ENCODE results near the gene EXOC7. TPM values are rescaled to one million over a fixed set of nuclear protein-coding genes. Genes with fewer than 3 reads are reported as not detected.

Gene EXOC7
- total and polyA plus RNA-seq, 4 donors: 25.7 to 138 (median 100) TPM

- ATAC-seq (ENCODE audit: low FRiP score) (no peak), DNase-seq (peak; percentile 51 to 76)
- Histone ChIP-seq H3K27me3 (ENCODE audit: control insufficient read depth in 1 of 2, insufficient read depth in 2 of 2, low read length in 1 of 2) (no peaks in the 10 kb centered on the region), H3K27ac (ENCODE audit: low read depth in 1 of 2, low read length in 2 of 2) (no peak overlapping the region), H3K4me1 (ENCODE audit: control insufficient read depth in 1 of 2, insufficient read depth in 2 of 2, low read length in 2 of 2) (no peaks in the 10 kb centered on the region), H3K36me3 (ENCODE audit: control insufficient read depth in 1 of 2, insufficient read depth in 2 of 2, low read length in 1 of 2) (no peaks in the 10 kb centered on the region), H3K9me3 (ENCODE audit: control insufficient read depth, low read length) (no peaks in the 10 kb centered on the region), H3K4me3 (ENCODE audit: low read length in 2 of 2) (no peak overlapping the region)
- intact Hi-C loops (cut with DNase I): no loop called here
- WGBS, 2 donors: 3 to 5% methylated on average over 54 to 78 of the region's 78 CpGs
Measured at GRCh38 chr17:76139801-76140660, 36.4 kb upstream of the EXOC7 start.

DNA sequence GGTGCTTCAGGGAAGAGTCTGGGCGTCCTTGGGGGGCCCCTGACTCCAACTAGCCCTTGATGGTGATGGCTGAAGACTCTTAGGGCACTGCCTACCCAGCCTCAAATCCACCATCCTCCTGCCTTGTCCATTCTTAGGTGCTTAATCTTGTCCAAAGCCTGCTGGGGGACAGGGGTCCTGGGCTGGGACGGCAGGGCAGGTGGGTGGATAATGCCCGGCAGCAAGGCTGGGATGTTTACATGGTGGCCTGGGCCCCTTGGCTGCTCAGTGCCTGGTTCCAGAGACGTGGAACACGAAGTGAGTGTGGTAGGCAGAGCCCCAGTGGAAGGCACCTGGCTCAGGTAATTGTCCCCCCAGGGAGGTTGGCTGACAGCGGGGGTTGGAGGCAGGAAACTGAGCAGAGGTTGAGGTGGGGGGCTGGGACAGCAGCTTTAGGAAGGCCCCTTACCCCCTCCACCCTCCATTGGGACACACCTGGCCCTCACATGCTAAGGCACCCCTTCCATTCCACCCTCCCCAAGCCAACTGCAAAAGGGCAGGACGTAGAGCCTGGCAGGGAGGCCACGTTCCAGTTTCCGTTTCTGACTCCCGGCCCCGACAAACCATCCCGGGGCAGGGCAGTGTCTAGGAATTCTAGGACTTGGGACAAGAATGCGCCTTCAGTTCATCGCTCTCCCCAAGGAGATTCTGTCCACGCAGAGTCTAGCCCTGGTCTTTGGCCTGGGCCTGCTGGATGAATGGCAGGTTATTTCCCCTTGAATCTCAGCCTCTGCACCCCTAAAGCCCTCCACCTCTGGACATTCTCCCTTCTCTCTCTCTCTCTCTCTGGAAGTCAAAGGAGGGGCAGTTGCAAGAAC lies 35.5 kb upstream of the EXOC7 start:
- intact Hi-C loops (cut with DNase I): no loop called here
- H3K27ac ChIP-seq (ENCODE audit: low read depth in 1 of 2, low read length in 2 of 2): no peak overlapping the region
- H3K36me3 ChIP-seq (ENCODE audit: control insufficient read depth in 1 of 2, insufficient read depth in 2 of 2, low read length in 1 of 2): no peaks in the 10 kb centered on the region
- H3K4me1 ChIP-seq (ENCODE audit: control insufficient read depth in 1 of 2, insufficient read depth in 2 of 2, low read length in 2 of 2): no peaks in the 10 kb centered on the region
- DNase-seq: peak in 1 of 2 donors; percentile 66
- H3K4me3 ChIP-seq (ENCODE audit: low read length in 2 of 2): no peak overlapping the region
- H3K9me3 ChIP-seq (ENCODE audit: control insufficient read depth, low read length): no peaks in the 10 kb centered on the region
- no peaks in the 10 kb centered on the region for H3K27me3 ChIP-seq (ENCODE audit: control insufficient read depth in 1 of 2, insufficient read depth in 2 of 2, low read length in 1 of 2)
- WGBS, 2 donors: 26 to 29% methylated on average over 15 of the region's 15 CpGs
- no peak for ATAC-seq (ENCODE audit: low FRiP score)

GRCh38 chr17:76138234-76138895 lies 34.8 kb upstream of the EXOC7 start:
- ATAC-seq (ENCODE audit: low FRiP score) (no peak), DNase-seq (peak in 1 of 2 donors; percentile 55)
- Histone ChIP-seq H3K27ac (ENCODE audit: low read depth in 1 of 2, low read length in 2 of 2) (no peak overlapping the region), H3K36me3 (ENCODE audit: control insufficient read depth in 1 of 2, insufficient read depth in 2 of 2, low read length in 1 of 2) (no peaks in the 10 kb centered on the region), H3K4me3 (ENCODE audit: low read length in 2 of 2) (no peak overlapping the region), H3K9me3 (ENCODE audit: control insufficient read depth, low read length) (no peaks in the 10 kb centered on the region), H3K27me3 (ENCODE audit: control insufficient read depth in 1 of 2, insufficient read depth in 2 of 2, low read length in 1 of 2) (no peaks in the 10 kb centered on the region), H3K4me1 (ENCODE audit: control insufficient read depth in 1 of 2, insufficient read depth in 2 of 2, low read length in 2 of 2) (no peaks in the 10 kb centered on the region)
- 5 to 9% methylated on average over 22 to 23 of the region's 23 CpGs for WGBS, 2 donors
- intact Hi-C loops (cut with DNase I): no loop called here

GRCh38 chr17:76137351-76138233 lies 34.0 kb upstream of the EXOC7 start:
- peak in 1 of 2 donors; percentile 72 for DNase-seq
- Histone ChIP-seq H3K27me3 (ENCODE audit: control insufficient read depth in 1 of 2, insufficient read depth in 2 of 2, low read length in 1 of 2) (no peaks in the 10 kb centered on the region), H3K27ac (ENCODE audit: low read depth in 1 of 2, low read length in 2 of 2) (no peak overlapping the region), H3K36me3 (ENCODE audit: control insufficient read depth in 1 of 2, insufficient read depth in 2 of 2, low read length in 1 of 2) (no peaks in the 10 kb centered on the region), H3K4me3 (ENCODE audit: low read length in 2 of 2) (no peak overlapping the region), H3K9me3 (ENCODE audit: control insufficient read depth, low read length) (no peaks in the 10 kb centered on the region), H3K4me1 (ENCODE audit: control insufficient read depth in 1 of 2, insufficient read depth in 2 of 2, low read length in 2 of 2) (no peaks in the 10 kb centered on the region)
- no peak for ATAC-seq (ENCODE audit: low FRiP score)
- intact Hi-C loops (cut with DNase I): no loop called here
- WGBS, 2 donors: 17 to 19% methylated on average over 46 to 54 of the region's 54 CpGs

DNA sequence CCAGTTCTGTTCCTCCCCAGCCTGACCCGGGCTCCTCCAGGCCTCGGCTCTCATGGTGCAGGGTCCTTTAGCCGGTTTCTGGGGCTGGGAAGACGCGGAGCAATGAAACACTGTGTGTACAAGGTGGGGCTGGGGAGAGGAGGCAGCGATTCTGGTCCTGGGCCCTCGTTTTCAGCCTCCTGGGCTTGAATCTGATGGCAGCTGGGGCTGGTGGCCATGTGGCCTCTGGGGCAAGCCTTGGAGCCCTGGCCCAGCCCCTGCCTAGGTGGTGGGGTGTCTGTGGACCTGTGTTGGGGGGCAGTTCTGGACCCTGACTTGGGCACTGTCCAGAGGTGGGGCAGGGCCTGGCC lies 33.4 kb upstream of the EXOC7 start:
- intact Hi-C loops (cut with DNase I): no loop called here
- DNase-seq: no peak
- no peak for ATAC-seq (ENCODE audit: low FRiP score)

GRCh38 chr17:76136276-76137000 lies 32.9 kb upstream of the EXOC7 start:
- DNase-seq (peak in 1 of 2 donors; percentile 61), ATAC-seq (ENCODE audit: low FRiP score) (no peak)
- H3K27me3 ChIP-seq (ENCODE audit: control insufficient read depth in 1 of 2, insufficient read depth in 2 of 2, low read length in 1 of 2): no peaks in the 10 kb centered on the region
- H3K27ac ChIP-seq (ENCODE audit: low read depth in 1 of 2, low read length in 2 of 2): no peak overlapping the region
- intact Hi-C loops (cut with DNase I): no loop called here
- no peaks in the 10 kb centered on the region for H3K4me1 ChIP-seq (ENCODE audit: control insufficient read depth in 1 of 2, insufficient read depth in 2 of 2, low read length in 2 of 2)
- no peaks in the 10 kb centered on the region for H3K36me3 ChIP-seq (ENCODE audit: control insufficient read depth in 1 of 2, insufficient read depth in 2 of 2, low read length in 1 of 2)
- no peak overlapping the region for H3K4me3 ChIP-seq (ENCODE audit: low read length in 2 of 2)
- no peaks in the 10 kb centered on the region for H3K9me3 ChIP-seq (ENCODE audit: control insufficient read depth, low read length)
- WGBS, 2 donors: 74 to 77% methylated on average over 16 of the region's 16 CpGs

More for the DNA sequence above, 33.4 kb upstream of the EXOC7 start:
- Histone ChIP-seq H3K9me3 (ENCODE audit: control insufficient read depth, low read length) (no peaks in the 10 kb centered on the region), H3K27ac (ENCODE audit: low read depth in 1 of 2, low read length in 2 of 2) (no peak overlapping the region), H3K27me3 (ENCODE audit: control insufficient read depth in 1 of 2, insufficient read depth in 2 of 2, low read length in 1 of 2) (no peaks in the 10 kb centered on the region), H3K4me1 (ENCODE audit: control insufficient read depth in 1 of 2, insufficient read depth in 2 of 2, low read length in 2 of 2) (no peaks in the 10 kb centered on the region), H3K4me3 (ENCODE audit: low read length in 2 of 2) (no peak overlapping the region), H3K36me3 (ENCODE audit: control insufficient read depth in 1 of 2, insufficient read depth in 2 of 2, low read length in 1 of 2) (no peaks in the 10 kb centered on the region)
- WGBS, 2 donors: 63 to 64% methylated on average over 7 of the region's 7 CpGs

- H3K9me3 ChIP-seq (ENCODE audit: control insufficient read depth, low read length): no peaks in the 10 kb centered on the region
- H3K4me1 ChIP-seq (ENCODE audit: control insufficient read depth in 1 of 2, insufficient read depth in 2 of 2, low read length in 2 of 2): no peaks in the 10 kb centered on the region
- peak in 1 of 2 donors; percentile 55 for DNase-seq
- intact Hi-C loops (cut with DNase I): no loop called here
- WGBS, 2 donors: 74 to 75% methylated on average over 7 to 8 of the region's 8 CpGs
- no peak overlapping the region for H3K27ac ChIP-seq (ENCODE audit: low read depth in 1 of 2, low read length in 2 of 2)
- ATAC-seq (ENCODE audit: low FRiP score): no peak
- H3K36me3 ChIP-seq (ENCODE audit: control insufficient read depth in 1 of 2, insufficient read depth in 2 of 2, low read length in 1 of 2): no peaks in the 10 kb centered on the region
- no peak overlapping the region for H3K4me3 ChIP-seq (ENCODE audit: low read length in 2 of 2)
- no peaks in the 10 kb centered on the region for H3K27me3 ChIP-seq (ENCODE audit: control insufficient read depth in 1 of 2, insufficient read depth in 2 of 2, low read length in 1 of 2)
Measured at GRCh38 chr17:76135810-76136188, 32.2 kb upstream of the EXOC7 start.

Measured in aorta (tissue), 5 donors.